Measurements from ENCODE around the gene RAB35. TPM values are rescaled to one million over a fixed set of nuclear protein-coding genes. Genes with fewer than 3 reads are reported as not detected.

Gene RAB35
- total and polyA plus RNA-seq, 2 of the 4 experiments (the other 2 are of a cell fraction) = 32.6 to 49.6 TPM

- Histone ChIP-seq H3K27ac (ENCODE audit: insufficient read depth, low read length) (no peak overlapping the region), H3K18ac (ENCODE audit: low read depth, low read length) (no peak overlapping the region), H3K4me3 (ENCODE audit: insufficient read depth, low read depth, low read length) (no peak overlapping the region), H2BK20ac (ENCODE audit: low read depth, low read length) (no peak overlapping the region), H3K23ac (ENCODE audit: low read depth, low read length) (no peak overlapping the region), H3K4me2 (ENCODE audit: low read depth, low read length) (no peak overlapping the region), H4K8ac (ENCODE audit: low read depth in 2 of 2, low read length in 2 of 2) (no peak overlapping the region), H2BK120ac (ENCODE audit: low read depth, low read length) (no peak overlapping the region), H3K4ac (ENCODE audit: low read depth, low read length) (no peak overlapping the region), H4K91ac (ENCODE audit: insufficient read depth, low read depth, low read length) (no peak overlapping the region), H2AFZ (replicated peaks; ENCODE audit: low read length, poor library complexity) (no peak overlapping the region), H3K9ac (ENCODE audit: low read depth, low read length) (no peak overlapping the region), H3K56ac (ENCODE audit: extremely low read depth, insufficient read depth, low read length) (no peak overlapping the region), H3K9me3 (ENCODE audit: control insufficient read depth, insufficient read depth, low read length) (no peaks in the 10 kb centered on the region), H3K14ac (replicated peaks; ENCODE audit: low read depth, low read length) (no peak overlapping the region), H3K27me3 (ENCODE audit: control insufficient read depth, insufficient read depth, low read length) (no peaks in the 10 kb centered on the region), H3K36me3 (ENCODE audit: control insufficient read depth, insufficient read depth, low read length) (peaks cover 38% of the 10 kb centered on the region), H2BK15ac (ENCODE audit: low read depth, low read length) (no peak overlapping the region), H3K79me1 (ENCODE audit: low read depth in 1 of 2, low read length in 2 of 2) (peaks cover 0 to 26% of the 10 kb centered on the region in 2 experiments; a peak in 3 of 4 replicates), H3K9me1 (ENCODE audit: insufficient read depth, low read length) (peaks cover 19% of the 10 kb centered on the region), H2AK9ac (replicated peaks; ENCODE audit: low read depth, low read length, poor library complexity) (no peak overlapping the region), H2AK5ac (ENCODE audit: low read depth, low read length) (no peak overlapping the region), H2BK5ac (ENCODE audit: low read depth, low read length, poor library complexity, severe bottlenecking) (no peak overlapping the region), H4K5ac (ENCODE audit: low read depth, low read length) (no peak overlapping the region), H4K20me1 (ENCODE audit: insufficient read depth, low read length) (peaks cover 10% of the 10 kb centered on the region), H3K4me1 (ENCODE audit: control insufficient read depth, insufficient read depth, low read length) (peaks cover 16% of the 10 kb centered on the region)
- dilution Hi-C loops (cut with HindIII; ENCODE audit: low sequenced_read_pairs, unreplicated experiment) = no loop called here
- ChIA-PET POLR2A (ENCODE audit: unreplicated experiment) (no interaction called here), CTCF (no interaction called here)
- TF ChIP-seq SMC3 (IDR thresholded peaks at IDR 0.05; ENCODE audit: low read depth, low read length) = no peak
- no peak for TF ChIP-seq POLR2A (IDR thresholded peaks at IDR 0.05; ENCODE audit: low read depth, low read length)
- no peak for TF ChIP-seq NFE2L2 (IDR thresholded peaks at IDR 0.05; ENCODE audit: low read depth, low read length)
- no peak for TF ChIP-seq RAD21 (IDR thresholded peaks at IDR 0.05; ENCODE audit: low read length)
- TF ChIP-seq MAZ (IDR thresholded peaks at IDR 0.05; ENCODE audit: borderline replicate concordance, low read depth, low read length) = no peak
- TF ChIP-seq MXI1 (IDR thresholded peaks at IDR 0.05; ENCODE audit: borderline replicate concordance, low read depth, low read length) = no peak
- TF ChIP-seq MAFK (IDR thresholded peaks at IDR 0.05; ENCODE audit: low read depth, low read length) = no peak
- TF ChIP-seq BHLHE40 (IDR thresholded peaks at IDR 0.05; ENCODE audit: low read depth, low read length) = no peak
- TF ChIP-seq CEBPB (IDR thresholded peaks at IDR 0.05; ENCODE audit: low read depth, low read length) = no peak
- no peak for TF ChIP-seq FOS (IDR thresholded peaks at IDR 0.05; ENCODE audit: low read depth, low read length)
- TF ChIP-seq ELK1 (IDR thresholded peaks at IDR 0.05; ENCODE audit: borderline replicate concordance, low read depth, low read length) = no peak
- no peak for TF ChIP-seq CHD1 (IDR thresholded peaks at IDR 0.05; ENCODE audit: low read depth, low read length)
- TF ChIP-seq CTCF (conservative IDR thresholded peaks at IDR 0.05; ENCODE audit: low read depth, low read length) = no peak
- no peak for TF ChIP-seq USF2 (IDR thresholded peaks at IDR 0.05; ENCODE audit: low read depth, low read length)
- no peak for TF ChIP-seq RFX5 (IDR thresholded peaks at IDR 0.05; ENCODE audit: low read depth, low read length)
- TF ChIP-seq RCOR1 (IDR thresholded peaks at IDR 0.05; ENCODE audit: insufficient replicate concordance, low read length) = no peak
- intact Hi-C loops (cut with micrococcal nuclease) = no loop called here
- no peak for ATAC-seq (ENCODE audit: low read depth)
- no TSS peak for BruUV-seq (replicated peaks)
- no CpG with 5 or more reads among the region's 4 CpGs for WGBS, 2 experiments (ENCODE audit: extremely low coverage in 2 of 2, insufficient read length in 1 of 2)
- DNase-seq = no peak
- in situ Hi-C loops (cut with MboI; ENCODE audit: low sequenced_read_pairs) = no loop called here
Measured at GRCh38 chr12:120125029-120125428, 8.5 kb upstream of the RAB35 start.

Data from IMR-90 (cell line).